NCI-H510A treated with DMSO at 0.1 percent for 48 hours (cell line): ENCODE results near the gene DCTN4.

Source experiments
- DNase-seq: peaks from one replicate; lab custom pipeline; 2025; lab: John Stamatoyannopoulos, UW

The DCTN4 gene

DNA sequence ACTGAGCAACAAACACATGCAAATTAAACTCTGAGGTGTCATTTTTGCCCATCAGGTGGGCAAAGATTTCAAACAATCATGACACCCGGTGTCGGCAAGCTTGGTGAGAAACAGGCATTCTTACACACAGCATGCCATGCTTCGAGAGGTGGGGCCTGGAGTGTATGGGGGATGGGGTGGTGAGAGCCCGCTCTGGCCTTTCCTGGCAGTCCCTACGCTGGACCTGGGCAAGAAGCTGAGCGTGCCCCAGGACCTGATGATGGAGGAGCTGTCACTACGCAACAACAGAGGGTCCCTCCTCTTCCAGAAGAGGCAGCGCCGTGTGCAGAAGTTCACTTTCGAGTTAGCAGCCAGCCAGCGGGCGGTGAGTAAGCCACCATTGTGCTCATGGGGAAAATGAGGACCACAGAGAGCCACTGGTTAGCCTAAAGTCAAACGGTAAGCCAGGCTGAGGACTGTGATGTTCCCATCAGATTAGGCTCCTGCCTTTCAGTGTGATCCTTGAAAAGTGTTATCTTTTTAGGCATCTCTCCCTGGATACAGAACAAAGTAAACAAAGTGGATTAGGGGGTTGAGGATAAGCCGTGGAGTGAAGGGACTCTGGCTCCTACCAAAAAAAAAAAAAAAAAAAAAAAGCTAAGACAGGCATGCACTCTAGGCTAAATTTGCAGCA, 88.4 kb downstream of the DCTN4 start:
- no peak for DNase-seq

DNA sequence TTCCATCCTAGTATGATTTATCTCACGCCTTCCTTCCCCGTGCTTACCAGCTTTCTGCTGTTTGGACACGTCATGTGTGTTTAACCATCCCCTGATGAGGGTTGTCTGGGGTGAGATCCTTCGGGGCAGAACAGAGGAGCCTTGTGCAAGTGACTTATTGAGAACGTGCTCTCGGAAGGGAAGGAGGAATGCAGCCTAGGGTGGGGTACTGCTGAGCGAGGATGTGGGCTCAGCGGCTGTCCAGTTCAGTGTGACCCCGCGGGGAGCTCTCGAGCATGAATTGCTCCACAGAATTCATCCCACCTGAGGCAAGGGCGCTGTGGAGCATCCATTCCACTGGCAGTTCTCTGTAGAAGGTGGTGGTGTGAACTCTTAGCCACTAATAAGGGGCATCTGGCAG, 93.8 kb downstream of the DCTN4 start:
- no peak for DNase-seq

DNA sequence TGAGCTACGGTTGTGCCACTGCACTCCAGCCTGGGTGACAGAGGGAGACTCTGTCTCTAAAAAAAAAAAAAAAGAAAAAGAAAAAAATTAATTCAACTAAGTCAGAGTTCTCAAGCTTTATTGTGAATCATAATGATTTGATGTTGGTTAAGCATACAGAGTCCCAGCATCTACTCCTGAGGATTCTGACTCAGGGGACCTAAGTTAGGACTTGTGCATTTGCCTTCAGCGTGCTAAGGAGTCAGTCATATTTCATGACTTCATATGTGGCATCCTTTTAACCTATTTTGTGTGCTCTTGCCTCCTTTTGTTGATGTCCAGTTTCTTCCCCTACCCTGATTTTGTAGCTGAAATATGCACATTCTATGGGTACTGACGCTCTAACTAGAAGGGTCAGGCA, 94.9 kb downstream of the DCTN4 start:
- no peak for DNase-seq

DNA sequence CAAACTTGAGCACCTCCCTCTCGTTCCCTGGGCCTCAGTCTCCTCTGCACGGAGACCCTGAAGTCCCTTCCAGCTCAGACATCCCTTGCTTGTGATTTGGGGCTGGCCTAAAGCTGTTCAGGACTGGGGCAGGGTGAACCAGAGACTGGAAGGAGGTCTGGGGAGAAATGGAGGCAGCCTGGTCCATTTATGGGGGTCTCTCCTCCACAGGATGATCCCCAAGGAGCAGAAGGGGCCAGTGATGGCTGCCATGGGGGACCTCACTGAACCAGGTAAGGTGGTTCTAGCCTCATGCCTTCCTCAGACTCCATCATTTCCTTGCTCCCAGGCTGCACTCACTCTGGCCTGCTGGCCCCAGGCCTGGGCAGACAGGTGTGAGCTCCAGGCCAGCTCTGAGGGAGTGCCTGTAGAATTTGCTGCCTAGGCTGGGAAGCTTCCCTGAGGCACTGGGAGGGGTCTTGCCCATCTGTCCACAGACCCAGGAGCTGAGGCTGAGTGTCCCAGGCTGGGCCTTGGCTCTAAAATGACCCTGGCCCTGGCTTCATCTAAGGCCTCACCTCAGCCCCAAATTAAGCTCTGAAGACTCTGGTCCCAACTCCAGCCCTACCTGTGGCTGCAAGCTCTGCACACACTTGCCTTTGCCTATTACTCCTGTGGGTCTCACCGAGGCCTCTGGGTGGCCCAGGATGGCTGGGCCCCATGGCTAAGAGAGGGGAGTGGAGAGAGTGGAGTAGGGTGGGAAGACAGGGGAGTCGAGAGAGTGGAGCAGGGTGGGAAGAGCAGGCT, 95.9 kb downstream of the DCTN4 start:
- DNase-seq, result no peak

- no peak for DNase-seq
These were observed 96.8 kb downstream of the DCTN4 start for GRCh38 chr5:150661821-150662596.

DNA sequence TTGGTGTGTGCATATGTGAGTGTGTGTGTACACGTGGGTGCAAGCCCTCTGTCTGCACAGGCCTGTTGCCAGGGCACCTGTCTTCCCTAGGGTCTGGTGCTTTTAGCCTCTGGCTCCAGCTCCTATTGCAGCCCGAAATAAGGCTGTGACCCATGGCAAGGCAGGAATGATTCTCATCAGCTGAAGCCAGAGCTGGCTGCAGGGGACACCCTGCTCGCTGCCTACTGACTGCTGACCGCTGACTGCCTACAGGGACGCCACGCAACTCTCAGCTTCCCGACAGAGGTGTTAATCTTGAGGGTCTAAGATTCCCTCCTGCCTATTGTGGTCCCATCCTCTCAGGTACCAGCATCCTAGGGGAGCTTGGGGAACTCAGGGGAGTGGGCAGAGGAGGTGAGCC, 97.7 kb downstream of the DCTN4 start, which contains the start of gene MYOZ3:
Gene MYOZ3, plus strand, starts transcription at position 166 of the 400 bp plus-strand sequence. CDS start 1,691 bp downstream, outside the sequence.
- DNase-seq, result no peak

- DNase-seq, result no peak
These were observed 98.5 kb downstream of the DCTN4 start for GRCh38 chr5:150660108-150660831.

DNA sequence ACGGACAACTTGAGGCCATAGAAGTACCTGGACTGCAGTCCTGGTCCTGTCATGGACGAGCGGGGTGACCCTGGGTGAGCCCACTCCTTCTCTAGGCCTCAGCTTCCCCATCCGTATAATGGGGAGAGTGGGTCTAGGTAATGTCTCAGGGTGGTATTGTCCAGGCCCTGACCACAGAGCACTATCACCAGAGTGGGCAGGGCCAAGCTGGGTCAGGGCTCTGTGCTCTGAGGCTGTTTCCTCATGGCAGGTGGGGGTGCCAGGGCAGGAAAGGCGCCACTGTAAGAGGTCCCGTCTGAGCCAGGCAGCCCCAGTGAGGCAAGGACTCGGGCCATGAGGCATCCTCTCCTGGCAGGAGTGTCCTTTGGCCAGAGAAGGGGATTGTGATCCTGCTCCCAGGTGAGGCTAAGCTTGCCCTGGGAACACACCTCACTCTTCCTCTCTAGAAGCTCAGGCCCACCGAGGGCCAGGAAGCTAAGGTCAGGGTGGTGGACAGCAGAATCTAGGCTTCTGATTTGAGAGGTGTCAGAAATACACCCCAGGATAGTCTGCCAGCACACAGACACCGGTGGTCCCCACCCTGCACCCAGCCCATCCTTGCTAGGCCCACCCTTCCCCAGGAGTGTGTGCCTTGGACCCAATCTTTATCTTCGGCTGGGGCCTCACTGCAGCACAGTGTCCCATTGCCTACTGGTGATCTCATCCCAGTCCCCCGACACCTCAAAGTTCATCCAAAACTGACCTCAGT, 99.3 kb downstream of the DCTN4 start:
- no peak for DNase-seq

DNA sequence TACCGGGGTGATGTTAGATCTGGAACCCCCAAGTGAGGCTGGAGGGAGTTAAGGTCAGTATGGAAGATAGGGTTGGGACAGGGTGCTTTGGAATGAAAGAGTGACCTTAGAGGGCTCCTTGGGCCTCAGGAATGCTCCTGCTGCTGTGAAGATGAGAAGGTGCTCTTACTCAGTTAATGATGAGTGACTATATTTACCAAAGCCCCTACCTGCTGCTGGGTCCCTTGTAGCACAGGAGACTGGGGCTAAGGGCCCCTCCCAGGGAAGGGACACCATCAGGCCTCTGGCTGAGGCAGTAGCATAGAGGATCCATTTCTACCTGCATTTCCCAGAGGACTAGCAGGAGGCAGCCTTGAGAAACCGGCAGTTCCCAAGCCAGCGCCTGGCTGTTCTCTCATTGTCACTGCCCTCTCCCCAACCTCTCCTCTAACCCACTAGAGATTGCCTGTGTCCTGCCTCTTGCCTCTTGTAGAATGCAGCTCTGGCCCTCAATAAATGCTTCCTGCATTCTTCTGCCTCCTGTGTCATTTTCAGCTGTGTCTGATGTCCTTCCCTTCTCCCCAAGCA, 100.0 kb downstream of the DCTN4 start:
- DNase-seq, result no peak
